ENCODE results near the gene ITGAL. TPM values are rescaled to one million over a fixed set of nuclear protein-coding genes. Genes with fewer than 3 reads are reported as not detected.

Gene ITGAL
- total and polyA plus RNA-seq, 2 experiments from 2014 or later, result not detected

DNA sequence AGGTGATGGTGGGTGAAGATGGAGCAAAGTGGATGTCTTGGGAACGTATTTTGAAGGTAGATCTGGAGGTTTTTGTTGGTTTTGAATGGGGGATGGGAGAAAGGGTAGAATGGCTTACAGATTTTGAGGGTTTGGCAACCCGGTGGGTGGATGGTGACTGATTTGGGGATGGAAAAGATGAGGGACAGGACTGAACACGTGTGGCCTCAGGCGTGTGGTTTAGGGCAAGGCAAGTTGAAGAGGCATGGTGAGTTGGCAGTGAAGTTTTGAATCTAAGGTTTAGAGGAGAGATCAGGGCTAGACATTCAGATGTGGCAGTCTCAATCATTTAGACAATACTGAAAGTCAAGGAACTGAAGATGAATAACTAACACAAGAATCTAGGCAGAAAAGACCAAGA is 37.7 kb upstream of the ITGAL start:
- Histone ChIP-seq H3K36me3 (no peaks in the 10 kb centered on the region), H3K27ac (no peak overlapping the region), H3K9me3 (ENCODE audit: low read depth) (no peaks in the 10 kb centered on the region), H3K4me1 (ENCODE audit: low read depth) (peaks cover 6% of the 10 kb centered on the region), H3K27me3 (no peaks in the 10 kb centered on the region), H3K4me3 (no peak overlapping the region)
- TF ChIP-seq, protein P1, sequence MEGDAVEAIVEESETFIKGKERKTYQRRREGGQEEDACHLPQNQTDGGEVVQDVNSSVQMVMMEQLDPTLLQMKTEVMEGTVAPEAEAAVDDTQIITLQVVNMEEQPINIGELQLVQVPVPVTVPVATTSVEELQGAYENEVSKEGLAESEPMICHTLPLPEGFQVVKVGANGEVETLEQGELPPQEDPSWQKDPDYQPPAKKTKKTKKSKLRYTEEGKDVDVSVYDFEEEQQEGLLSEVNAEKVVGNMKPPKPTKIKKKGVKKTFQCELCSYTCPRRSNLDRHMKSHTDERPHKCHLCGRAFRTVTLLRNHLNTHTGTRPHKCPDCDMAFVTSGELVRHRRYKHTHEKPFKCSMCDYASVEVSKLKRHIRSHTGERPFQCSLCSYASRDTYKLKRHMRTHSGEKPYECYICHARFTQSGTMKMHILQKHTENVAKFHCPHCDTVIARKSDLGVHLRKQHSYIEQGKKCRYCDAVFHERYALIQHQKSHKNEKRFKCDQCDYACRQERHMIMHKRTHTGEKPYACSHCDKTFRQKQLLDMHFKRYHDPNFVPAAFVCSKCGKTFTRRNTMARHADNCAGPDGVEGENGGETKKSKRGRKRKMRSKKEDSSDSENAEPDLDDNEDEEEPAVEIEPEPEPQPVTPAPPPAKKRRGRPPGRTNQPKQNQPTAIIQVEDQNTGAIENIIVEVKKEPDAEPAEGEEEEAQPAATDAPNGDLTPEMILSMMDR (IDR thresholded peaks at IDR 0.05; ENCODE audit: low read depth, low read length), result no peak
- no peak for DNase-seq (ENCODE audit: low read depth in 1 of 2, low spot score in 1 of 2)

GRCh38 chr16:30437511-30438046 is 35.0 kb upstream of the ITGAL start:
- no peak for DNase-seq (ENCODE audit: low read depth in 1 of 2, low spot score in 1 of 2)
- H3K27ac ChIP-seq, result no peak overlapping the region

DNA sequence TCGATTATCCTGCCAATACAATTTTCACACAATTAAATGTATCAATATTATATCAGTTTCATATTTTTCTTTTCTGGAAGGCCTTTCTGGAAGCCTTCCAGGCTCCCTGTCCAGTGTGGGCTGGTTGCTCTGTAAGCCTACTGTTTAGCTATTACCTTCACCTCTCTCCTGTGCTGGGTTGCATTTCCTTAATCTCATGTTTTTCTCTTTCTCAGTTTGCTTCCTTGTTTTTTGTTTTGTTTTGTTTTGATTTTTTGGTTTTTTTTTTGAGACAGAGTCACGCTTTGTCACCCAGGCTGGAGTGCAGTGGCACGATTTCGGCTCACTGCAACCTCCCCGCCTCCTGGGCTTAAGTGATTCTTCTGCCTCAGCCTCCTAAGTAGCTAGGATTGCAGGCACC is 33.7 kb upstream of the ITGAL start:
- no peak for DNase-seq (ENCODE audit: low read depth in 1 of 2, low spot score in 1 of 2)
- Histone ChIP-seq H3K4me3 (no peak overlapping the region), H3K9me3 (ENCODE audit: low read depth) (no peaks in the 10 kb centered on the region), H3K27ac (no peak overlapping the region), H3K27me3 (no peaks in the 10 kb centered on the region), H3K36me3 (peaks cover under 1% of the 10 kb centered on the region), H3K4me1 (ENCODE audit: low read depth) (no peaks in the 10 kb centered on the region)
- TF ChIP-seq, protein P1 (IDR thresholded peaks at IDR 0.05; ENCODE audit: low read depth, low read length), result no peak

More at GRCh38 chr16:30437511-30438046, 35.0 kb upstream of the ITGAL start:
- H3K36me3 ChIP-seq, result no peaks in the 10 kb centered on the region
- no peaks in the 10 kb centered on the region for H3K9me3 ChIP-seq (ENCODE audit: low read depth)
- no peak overlapping the region for H3K4me3 ChIP-seq
- TF ChIP-seq, protein P1 (IDR thresholded peaks at IDR 0.05; ENCODE audit: low read depth, low read length), result no peak
- no peaks in the 10 kb centered on the region for H3K4me1 ChIP-seq (ENCODE audit: low read depth)
- no peaks in the 10 kb centered on the region for H3K27me3 ChIP-seq

- Histone ChIP-seq H3K27me3 (no peaks in the 10 kb centered on the region), H3K4me1 (ENCODE audit: low read depth) (no peaks in the 10 kb centered on the region), H3K9me3 (ENCODE audit: low read depth) (no peaks in the 10 kb centered on the region), H3K4me3 (no peak overlapping the region), H3K27ac (no peak overlapping the region), H3K36me3 (peaks cover 4% of the 10 kb centered on the region)
- DNase-seq (ENCODE audit: low read depth in 1 of 2, low spot score in 1 of 2), result no peak
- TF ChIP-seq, protein P1 (IDR thresholded peaks at IDR 0.05; ENCODE audit: low read depth, low read length), result no peak
Measured at GRCh38 chr16:30439720-30440348, 32.7 kb upstream of the ITGAL start.

- Histone ChIP-seq H3K9me3 (ENCODE audit: low read depth) (no peaks in the 10 kb centered on the region), H3K4me3 (no peak overlapping the region), H3K27ac (no peak overlapping the region), H3K4me1 (ENCODE audit: low read depth) (no peaks in the 10 kb centered on the region), H3K27me3 (no peaks in the 10 kb centered on the region), H3K36me3 (peaks cover 4% of the 10 kb centered on the region)
- no peak for DNase-seq (ENCODE audit: low read depth in 1 of 2, low spot score in 1 of 2)
- TF ChIP-seq, protein P1 (IDR thresholded peaks at IDR 0.05; ENCODE audit: low read depth, low read length), result no peak
Measured at GRCh38 chr16:30443631-30444030, 28.9 kb upstream of the ITGAL start.

All from cardiac muscle cell (in vitro differentiated cells and primary cell).